Smooth muscle cell (in vitro differentiated cells): Measurements from ENCODE around the gene FBLIM1. TPM values are rescaled to one million over a fixed set of nuclear protein-coding genes. Genes with fewer than 3 reads are reported as not detected.

Experiments
- DNase-seq: peaks from one replicate; lab custom pipeline; 2025; ENCODE audit not compliant: unreplicated experiment; lab: John Stamatoyannopoulos, UW
- H2AFZ ChIP-seq: fragments of 200-600 bp; sonication (generic); 2 replicates; pipeline ENCODE4 v1.6.0; 2016; ENCODE audit warnings: antibody characterized with exemption, low read depth, mild to moderate bottlenecking
- H3F3A ChIP-seq: fragments of 200-600 bp; sonication (generic); 2 replicates; pipeline ENCODE4 v1.6.0; 2017; ENCODE audit warnings: antibody characterized with exemption, low read depth
- H3K27ac ChIP-seq: fragments of 200-600 bp; sonication (generic); 2 replicates; pipeline ENCODE4 v1.5.1; 2016; ENCODE audit warnings: low read depth, mild to moderate bottlenecking
- H3K27me3 ChIP-seq: fragments of 200-600 bp; sonication (generic); 2 replicates; pipeline ENCODE4 v1.6.1; 2016; ENCODE audit warnings: low read depth, mild to moderate bottlenecking
- H3K36me3 ChIP-seq: fragments of 200-600 bp; sonication (generic); 2 replicates; pipeline ENCODE4 v1.5.1; 2016; ENCODE audit warnings: low read depth
- H3K4me1 ChIP-seq: fragments of 200-600 bp; sonication (generic); 2 replicates; pipeline ENCODE4 v1.5.1; 2016; ENCODE audit warnings: low read depth
- H3K4me2 ChIP-seq: fragments of 200-600 bp; sonication (generic); 2 replicates; pipeline ENCODE4 v1.6.0; 2016; ENCODE audit warnings: mild to moderate bottlenecking
- H3K4me3 ChIP-seq: fragments of 200-600 bp; sonication (generic); 2 replicates; pipeline ENCODE4 v1.5.1; 2016; ENCODE audit warnings: mild to moderate bottlenecking
- H3K79me2 ChIP-seq: fragments of 200-600 bp; sonication (generic); 2 replicates; pipeline ENCODE4 v1.6.0; 2016; ENCODE audit warnings: low read depth, mild to moderate bottlenecking
- H3K9ac ChIP-seq: fragments of 200-600 bp; sonication (generic); 2 replicates; pipeline ENCODE4 v1.6.0; 2016; ENCODE audit warnings: low read depth
- H3K9me3 ChIP-seq: fragments of 200-600 bp; sonication (generic); replicated peaks from 2 replicates; pipeline ENCODE4 v1.5.1; 2016; ENCODE audit warnings: low read depth
- H4K20me1 ChIP-seq: fragments of 200-600 bp; sonication (generic); 2 replicates; pipeline ENCODE4 v1.6.0; 2016; ENCODE audit warnings: low read depth
- WGBS: methylation state at CpG from one replicate; pipeline ENCODE4 v1.1.7; 2016; ENCODE audit warnings: low lambda C conversion rate; 5-methylcytosine and 5-hydroxymethylcytosine counted together
- polyA plus RNA-seq: library from polyadenylated mRNA; unstranded; fragments of >200 nt; fragmentation: Nextera tagmentation; extraction: Ambion mirVana; gene quantifications from 2 replicates; pipeline ENCODE4 v1.2.1, GENCODE V29; 2016
- total RNA-seq: library from RNA; depleted of rRNA; stranded (reverse); fragments of >200 nt; gene quantifications from 2 replicates; pipeline ENCODE4 v1.2.3, GENCODE V29; 2014
- TF ChIP-seq, protein P1 (sequence below): fragments of 200-600 bp; sonication (generic); IDR thresholded peaks from 2 replicates; pipeline ENCODE4 v1.5.1; 2017; ENCODE audit warnings: borderline replicate concordance, mild to moderate bottlenecking, antibody characterized with exemption; ENCODE audit not compliant: insufficient read depth, poor library complexity, severe bottlenecking

FBLIM1 gene
- total and polyA plus RNA-seq, 2 experiments from 2014 or later: 36.7 to 50.8 TPM

DNA sequence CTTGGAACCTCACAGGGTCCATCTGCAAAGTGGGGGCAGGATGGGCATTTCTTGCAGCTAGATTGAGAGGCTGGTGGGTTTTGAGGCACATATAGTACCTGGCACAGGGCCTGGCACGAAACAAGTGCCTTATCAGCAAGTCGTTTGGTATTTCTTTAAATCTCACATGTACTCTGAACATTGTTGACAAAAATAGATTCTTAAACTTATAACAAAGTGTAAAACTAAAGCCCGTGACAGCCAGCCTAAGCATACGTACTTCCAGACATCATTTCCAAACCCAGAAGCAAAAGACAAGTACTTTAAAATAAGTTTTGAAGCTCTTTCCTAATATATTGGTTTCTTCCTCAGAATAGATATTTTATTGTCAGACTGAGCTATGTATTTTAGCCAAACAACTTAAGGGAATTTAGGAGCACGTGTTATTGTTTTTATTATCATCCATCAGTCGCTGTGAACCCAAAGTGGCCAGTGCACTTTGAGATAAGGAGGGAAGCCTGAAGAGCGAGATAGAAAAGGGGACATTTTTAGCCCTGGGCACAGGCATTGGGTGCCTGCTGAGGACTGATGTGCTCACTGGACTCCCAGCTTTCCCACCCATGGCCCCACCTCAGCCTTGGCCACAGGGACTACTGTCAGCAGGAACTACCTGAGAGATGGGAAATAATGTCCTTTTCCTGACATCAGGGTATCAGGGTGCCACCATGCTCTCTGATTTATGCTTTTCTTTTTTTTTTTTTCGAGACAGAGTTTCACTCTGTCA is 3.0 kb downstream of the FBLIM1 start:
- Histone ChIP-seq H3K36me3 (no peaks in the 10 kb centered on the region), H4K20me1 (peaks cover 62% of the 10 kb centered on the region), H3K27ac (peak overlapping the region; percentile 66), H2AFZ (no peak overlapping the region), H3F3A (peaks cover 15% of the 10 kb centered on the region), H3K4me1 (peaks cover 37% of the 10 kb centered on the region), H3K79me2 (peaks cover 58% of the 10 kb centered on the region), H3K4me3 (peak overlapping the region; percentile 86), H3K9ac (peak overlapping the region; percentile 50), H3K9me3 (no peaks in the 10 kb centered on the region), H3K27me3 (no peaks in the 10 kb centered on the region), H3K4me2 (peak overlapping the region; percentile 90)
- no peak for DNase-seq
- 69% methylated on average over 8 of the region's 8 CpGs for WGBS
- TF ChIP-seq, protein P1, sequence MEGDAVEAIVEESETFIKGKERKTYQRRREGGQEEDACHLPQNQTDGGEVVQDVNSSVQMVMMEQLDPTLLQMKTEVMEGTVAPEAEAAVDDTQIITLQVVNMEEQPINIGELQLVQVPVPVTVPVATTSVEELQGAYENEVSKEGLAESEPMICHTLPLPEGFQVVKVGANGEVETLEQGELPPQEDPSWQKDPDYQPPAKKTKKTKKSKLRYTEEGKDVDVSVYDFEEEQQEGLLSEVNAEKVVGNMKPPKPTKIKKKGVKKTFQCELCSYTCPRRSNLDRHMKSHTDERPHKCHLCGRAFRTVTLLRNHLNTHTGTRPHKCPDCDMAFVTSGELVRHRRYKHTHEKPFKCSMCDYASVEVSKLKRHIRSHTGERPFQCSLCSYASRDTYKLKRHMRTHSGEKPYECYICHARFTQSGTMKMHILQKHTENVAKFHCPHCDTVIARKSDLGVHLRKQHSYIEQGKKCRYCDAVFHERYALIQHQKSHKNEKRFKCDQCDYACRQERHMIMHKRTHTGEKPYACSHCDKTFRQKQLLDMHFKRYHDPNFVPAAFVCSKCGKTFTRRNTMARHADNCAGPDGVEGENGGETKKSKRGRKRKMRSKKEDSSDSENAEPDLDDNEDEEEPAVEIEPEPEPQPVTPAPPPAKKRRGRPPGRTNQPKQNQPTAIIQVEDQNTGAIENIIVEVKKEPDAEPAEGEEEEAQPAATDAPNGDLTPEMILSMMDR: no peak

DNA sequence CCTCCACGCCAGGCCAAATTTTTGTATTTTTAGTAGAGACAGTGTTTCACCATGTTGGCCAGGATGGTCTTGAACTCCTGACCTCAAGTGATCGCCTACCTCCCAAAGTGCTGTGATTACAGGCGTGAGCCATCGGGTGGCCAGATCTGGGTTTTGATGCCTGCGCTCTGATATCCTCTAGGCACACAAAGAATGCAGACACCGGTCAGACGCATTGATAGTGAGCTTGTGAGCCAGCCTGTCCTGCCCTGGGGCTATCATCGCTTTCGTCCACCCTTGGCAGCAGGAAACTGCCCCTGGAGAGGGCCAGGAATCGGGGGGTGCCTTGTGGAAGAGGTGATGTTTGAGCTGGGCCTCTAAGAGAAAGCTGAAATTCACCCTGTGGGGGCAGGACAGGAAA is 4.0 kb downstream of the FBLIM1 start:
- H3K79me2 ChIP-seq: peaks cover 58% of the 10 kb centered on the region
- H3K4me2 ChIP-seq: no peak overlapping the region

GRCh38 chr1:15764269-15764764 is 5.7 kb downstream of the FBLIM1 start:
- Histone ChIP-seq H3F3A (peaks cover 8% of the 10 kb centered on the region), H3K27me3 (no peaks in the 10 kb centered on the region), H3K36me3 (no peaks in the 10 kb centered on the region), H2AFZ (no peak overlapping the region), H3K4me2 (no peak overlapping the region), H3K9me3 (no peaks in the 10 kb centered on the region), H3K4me3 (no peak overlapping the region), H4K20me1 (peaks cover 76% of the 10 kb centered on the region), H3K4me1 (peaks cover 22% of the 10 kb centered on the region), H3K27ac (no peak overlapping the region), H3K79me2 (peaks cover 52% of the 10 kb centered on the region), H3K9ac (no peak overlapping the region)
- no peak for DNase-seq
- TF ChIP-seq, protein P1: no peak
- WGBS: 75% methylated on average over 10 of the region's 10 CpGs

More for the DNA sequence above, 4.0 kb downstream of the FBLIM1 start:
- TF ChIP-seq, protein P1: no peak
- no peak for DNase-seq
- no peak overlapping the region for H3K4me3 ChIP-seq
- WGBS: 61% methylated on average over 10 of the region's 10 CpGs
- H3F3A ChIP-seq: peaks cover 11% of the 10 kb centered on the region
- no peaks in the 10 kb centered on the region for H3K27me3 ChIP-seq
- no peaks in the 10 kb centered on the region for H3K9me3 ChIP-seq
- no peaks in the 10 kb centered on the region for H3K36me3 ChIP-seq
- H3K4me1 ChIP-seq: peaks cover 34% of the 10 kb centered on the region
- H4K20me1 ChIP-seq: peaks cover 69% of the 10 kb centered on the region
- no peak overlapping the region for H3K9ac ChIP-seq
- no peak overlapping the region for H3K27ac ChIP-seq
- H2AFZ ChIP-seq: no peak overlapping the region
